Adipose tissue (tissue), 3 donors: ENCODE data around the gene ATRX. TPM values are rescaled to one million over a fixed set of nuclear protein-coding genes. Genes with fewer than 3 reads are reported as not detected.
"Not testable (repeated sequence)": the region's sequence is repeated elsewhere in the genome, so short reads cannot be mapped to it uniquely, and the experiment has no call there.

Source experiments
- H3K27ac ChIP-seq: one replicate; pipeline ENCODE4 v1.5.1; 2013; ENCODE audit warnings: low read depth, low read length
- WGBS, 3 donors: extraction: QIAGEN DNeasy Blood & Tissue Kit; methylation state at CpG; one replicate each; pipeline ENCODE4 v1.1.7; 2013; 5-methylcytosine and 5-hydroxymethylcytosine counted together
- polyA plus RNA-seq, 3 donors: library from polyadenylated mRNA; stranded (reverse); fragments of 200-250 nt; gene quantifications; one replicate each; pipeline ENCODE4 v1.2.3, GENCODE V29; 2013
- donor health status: healthy with polysubstance abuse.
- donor health status: Bipolar disorder and iron deficiency.
- donor health status: healthy.

The ATRX gene
- polyA plus RNA-seq, 3 donors, result 9.8 to 13.7 (median 12.1) TPM

DNA sequence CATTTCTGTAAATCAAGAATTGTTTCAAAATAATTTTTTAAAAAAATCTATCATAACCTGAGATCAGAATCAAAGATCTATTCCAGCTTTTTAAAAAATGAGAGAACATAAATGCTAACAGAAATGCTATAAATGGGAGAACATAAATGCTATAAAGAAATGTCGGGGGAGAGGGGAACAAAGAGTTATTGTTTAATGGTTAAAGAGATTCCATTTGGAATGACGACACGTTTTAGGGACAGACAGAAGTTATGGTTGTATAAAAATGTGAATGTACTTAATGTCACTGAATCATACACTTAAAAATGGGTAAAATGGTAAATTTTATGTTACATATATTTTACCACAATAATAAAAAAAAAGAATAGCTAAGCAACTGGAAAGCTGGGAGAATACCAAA is 127.1 kb downstream of the ATRX start:
- H3K27ac ChIP-seq, result no peak overlapping the region
- 70 to 93% (median 71%) methylated on average over 3 of the region's 3 CpGs for WGBS, 3 donors

DNA sequence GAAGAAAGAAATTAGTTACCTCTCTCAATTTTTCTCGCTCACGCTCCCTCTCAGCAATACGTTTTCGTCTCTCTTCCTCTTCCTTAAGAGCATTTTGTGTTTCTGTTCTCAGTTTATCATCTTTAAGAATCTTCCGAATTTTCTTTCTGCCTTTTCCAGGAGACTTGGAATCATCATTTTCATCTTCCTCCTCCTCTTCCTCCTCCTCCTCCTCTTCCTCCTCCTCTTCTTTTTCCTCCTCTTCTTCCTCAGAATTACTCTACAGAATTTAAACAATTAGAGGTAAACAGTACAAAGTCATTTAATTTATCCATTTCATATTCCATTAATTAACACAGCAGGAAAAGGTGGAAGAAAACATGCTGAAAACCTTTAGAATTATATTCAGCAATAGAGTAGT is 133.9 kb downstream of the ATRX start:
- 94 to 99% (median 95%) methylated on average over 5 of the region's 5 CpGs for WGBS, 3 donors

DNA sequence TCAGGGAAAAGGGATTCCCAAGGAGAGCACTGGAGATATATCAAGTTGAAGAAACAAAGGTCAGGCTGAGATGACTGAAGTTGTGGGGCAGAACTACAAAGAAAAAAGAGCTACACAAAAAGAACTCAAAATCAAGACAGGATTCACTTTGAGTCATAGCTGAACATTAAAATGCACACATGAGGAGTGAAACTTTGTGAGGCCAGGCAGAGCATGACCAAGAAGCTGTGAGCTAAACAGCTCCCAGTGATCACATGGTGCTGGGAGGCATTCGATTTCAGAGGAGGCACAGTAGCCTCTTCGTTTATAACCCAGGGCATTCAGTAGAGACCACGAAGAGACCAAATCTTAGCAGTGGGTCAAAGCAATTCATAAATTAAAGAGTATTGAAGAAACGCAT is 145.3 kb downstream of the ATRX start:
- H3K27ac ChIP-seq, result no peak overlapping the region
- WGBS, 3 donors, result 86 to 97% (median 89%) methylated on average over 4 of the region's 4 CpGs

More for the DNA sequence above, 133.9 kb downstream of the ATRX start:
- no peak overlapping the region for H3K27ac ChIP-seq

DNA sequence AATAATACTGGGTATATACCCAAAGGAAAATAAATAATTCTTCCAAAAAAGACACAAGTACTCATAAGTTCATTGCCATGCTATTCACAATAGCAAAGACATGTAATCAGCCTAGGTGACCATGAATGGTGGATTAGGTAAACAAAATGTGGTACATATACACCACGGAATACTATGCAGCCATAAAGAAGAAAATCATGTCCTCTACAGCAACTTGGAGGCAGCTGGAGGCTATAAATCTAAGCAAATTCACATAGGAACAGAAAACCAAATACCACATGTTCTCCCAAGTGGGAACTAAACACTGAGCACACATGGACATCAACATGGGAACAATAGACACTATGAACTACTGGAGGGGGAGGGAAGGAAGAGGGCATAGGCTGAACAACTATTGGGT is 146.2 kb downstream of the ATRX start:
- no peak overlapping the region for H3K27ac ChIP-seq
- 90 to 100% (median 92%) methylated on average over 1 of the region's 1 CpG for WGBS, 3 donors

DNA sequence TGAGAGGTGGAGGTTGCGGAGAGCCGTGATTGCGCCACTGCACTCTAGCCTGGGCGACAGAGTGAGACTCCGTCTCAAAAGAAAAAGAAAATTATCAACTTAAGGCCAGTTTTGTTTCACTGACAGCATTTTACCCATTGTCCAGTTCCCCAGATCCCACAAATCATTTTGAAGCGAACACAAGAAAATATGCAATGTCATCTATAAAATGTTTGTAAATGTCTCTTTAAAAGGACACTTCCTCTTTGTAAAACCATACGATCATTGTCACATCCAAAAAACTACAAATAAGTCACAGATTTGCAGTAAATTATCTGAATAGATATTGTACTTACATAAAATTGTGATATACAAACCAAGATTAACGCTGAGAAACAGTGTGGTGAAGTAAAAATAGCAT is 147.6 kb downstream of the ATRX start:
- H3K27ac ChIP-seq, result no peak overlapping the region
- WGBS, 3 donors, result 89 to 91% (median 89%) methylated on average over 8 of the region's 8 CpGs

DNA sequence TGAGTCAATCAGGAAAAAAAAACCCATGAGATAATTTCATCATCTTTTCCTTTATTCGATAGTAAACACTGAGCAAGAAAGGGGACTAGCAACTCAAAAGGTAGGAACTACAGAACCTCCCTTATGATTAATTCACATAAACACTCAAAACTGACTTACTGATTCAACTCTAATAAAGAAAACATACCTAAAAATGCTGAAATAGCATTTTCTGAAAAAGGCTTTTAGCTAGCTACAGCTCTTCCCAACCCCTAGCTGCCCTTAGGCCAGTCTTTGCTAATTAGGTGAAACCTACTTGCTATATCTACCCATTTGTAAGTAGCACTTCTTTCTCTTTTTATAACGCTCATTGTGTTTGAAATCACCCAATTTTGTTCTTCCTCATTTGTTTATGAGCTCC is 150.6 kb downstream of the ATRX start:
- 66 to 100% (median 91%) methylated on average over 2 of the region's 2 CpGs for WGBS, 3 donors
- H3K27ac ChIP-seq, result no peak overlapping the region

DNA sequence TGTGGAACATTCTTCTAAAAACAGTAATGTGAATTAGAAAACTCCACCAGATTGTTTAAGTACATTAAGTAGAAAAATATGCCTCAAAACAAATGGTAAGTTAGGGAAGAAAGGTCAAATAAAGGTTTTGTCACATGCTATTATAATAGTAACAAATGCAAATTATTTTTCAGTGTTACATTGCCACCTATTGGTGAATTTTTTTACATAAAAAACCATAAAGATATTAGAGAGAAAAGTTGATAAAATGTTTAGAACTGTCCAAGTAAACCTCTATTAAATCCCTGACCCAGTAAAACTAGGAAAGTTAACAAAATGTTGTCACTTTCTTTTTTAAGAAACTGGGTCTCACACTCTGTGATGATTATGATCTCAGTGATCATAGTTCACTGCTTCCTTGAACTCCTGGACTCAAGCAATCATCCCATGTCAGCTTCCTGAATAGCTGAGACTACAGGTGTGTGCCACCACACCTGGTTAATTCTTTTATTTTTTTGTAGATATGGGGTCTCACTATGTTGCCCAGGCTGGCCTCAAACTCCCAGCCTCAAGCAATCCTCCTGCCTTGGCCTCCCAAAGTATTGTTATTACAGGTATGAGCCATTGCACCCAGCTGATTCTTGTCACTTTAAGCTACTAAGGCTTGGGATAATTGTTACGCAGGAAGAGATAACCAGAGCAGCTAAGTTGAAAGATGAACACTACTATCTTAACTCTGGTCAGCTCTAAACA is 157.6 kb downstream of the ATRX start:
- 87 to 100% (median 97%) methylated on average over 1 of the region's 1 CpG for WGBS, 3 donors
- no peak overlapping the region for H3K27ac ChIP-seq

DNA sequence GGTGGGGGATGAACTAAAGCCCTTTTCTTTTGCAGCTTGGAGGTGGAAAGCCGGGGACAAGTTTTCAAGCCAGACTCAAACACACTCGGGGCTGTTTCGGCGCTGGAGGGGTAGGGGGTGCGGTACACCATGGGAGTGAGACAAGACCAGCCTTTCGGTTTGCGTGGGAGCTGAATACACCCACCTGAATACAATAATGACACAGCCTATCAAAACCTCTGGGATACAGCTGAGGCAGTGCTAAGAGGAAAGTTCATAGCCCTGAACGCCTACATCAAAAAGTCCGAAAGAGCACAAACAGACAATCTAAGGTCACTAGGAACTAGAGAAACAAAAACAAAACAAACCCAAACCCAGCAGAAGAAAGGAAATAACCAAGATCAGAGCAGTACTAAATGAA is 163.3 kb downstream of the ATRX start:
- 81 to 82% (median 81%) methylated on average over 9 of the region's 9 CpGs for WGBS, 3 donors
- H3K27ac ChIP-seq, result no peak overlapping the region

DNA sequence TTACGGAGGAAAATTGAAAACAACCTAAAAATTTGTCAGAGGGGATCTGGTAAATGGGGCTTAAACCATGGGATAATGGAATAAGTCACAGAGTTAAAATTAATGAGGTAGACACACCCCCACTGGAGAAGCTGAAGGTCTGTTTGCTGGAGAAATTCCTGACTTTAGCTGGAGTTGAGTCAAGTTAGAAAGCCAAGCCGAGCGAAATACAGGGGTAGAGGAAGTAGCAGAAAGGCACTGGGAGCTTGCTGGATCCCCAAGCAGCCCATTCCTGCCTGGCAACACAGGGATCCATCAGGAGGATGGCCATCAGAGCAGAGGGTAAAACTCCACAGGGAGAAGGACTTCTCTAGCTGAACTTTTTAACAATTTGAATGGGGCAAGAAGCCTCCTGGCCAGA is 163.8 kb downstream of the ATRX start:
- no peak overlapping the region for H3K27ac ChIP-seq
- 65 to 77% (median 69%) methylated on average over 3 of the region's 3 CpGs for WGBS, 3 donors

DNA sequence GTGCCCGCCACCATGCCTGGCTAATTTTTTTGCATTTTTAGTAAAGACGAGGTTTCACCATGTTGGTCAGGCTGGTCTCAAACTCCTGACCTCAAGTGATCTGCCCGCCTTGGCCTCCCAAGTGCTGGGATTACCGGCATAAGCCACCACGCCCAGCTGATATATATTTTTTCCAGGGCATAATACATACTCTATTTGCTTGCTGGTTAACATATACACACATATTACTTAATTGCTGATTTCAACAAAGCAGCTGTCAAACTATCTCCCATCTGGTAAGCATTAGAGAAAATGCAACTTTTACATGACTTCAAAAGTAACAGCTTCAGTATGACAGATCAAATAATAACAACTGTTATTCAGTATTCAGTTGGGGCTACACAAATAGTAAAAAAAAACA is 164.6 kb downstream of the ATRX start:
- H3K27ac ChIP-seq, result not testable (repeated sequence)
- WGBS, 3 donors, result 85 to 94% (median 89%) methylated on average over 5 of the region's 5 CpGs

DNA sequence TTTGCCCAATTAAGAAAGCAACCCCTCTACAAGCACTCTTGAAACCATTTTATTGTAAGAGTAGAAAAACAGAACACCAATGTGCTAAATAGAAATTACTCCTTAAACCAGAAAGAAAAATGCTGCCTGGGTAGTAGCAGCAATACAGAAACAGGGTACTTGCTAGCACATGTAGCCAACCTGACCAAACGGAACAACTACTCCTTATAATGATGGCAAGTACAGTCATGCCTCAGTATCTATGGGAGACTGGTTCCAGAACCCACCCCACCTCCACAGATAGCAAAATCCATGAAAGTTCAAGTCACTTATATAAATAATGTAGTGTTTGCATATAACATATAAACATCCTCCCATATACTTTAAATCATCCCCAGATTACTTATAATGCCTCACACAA is 168.8 kb downstream of the ATRX start:
- WGBS, 3 donors, result 67 to 91% (median 88%) methylated on average over 1 of the region's 1 CpG
- H3K27ac ChIP-seq, result no peak overlapping the region

DNA sequence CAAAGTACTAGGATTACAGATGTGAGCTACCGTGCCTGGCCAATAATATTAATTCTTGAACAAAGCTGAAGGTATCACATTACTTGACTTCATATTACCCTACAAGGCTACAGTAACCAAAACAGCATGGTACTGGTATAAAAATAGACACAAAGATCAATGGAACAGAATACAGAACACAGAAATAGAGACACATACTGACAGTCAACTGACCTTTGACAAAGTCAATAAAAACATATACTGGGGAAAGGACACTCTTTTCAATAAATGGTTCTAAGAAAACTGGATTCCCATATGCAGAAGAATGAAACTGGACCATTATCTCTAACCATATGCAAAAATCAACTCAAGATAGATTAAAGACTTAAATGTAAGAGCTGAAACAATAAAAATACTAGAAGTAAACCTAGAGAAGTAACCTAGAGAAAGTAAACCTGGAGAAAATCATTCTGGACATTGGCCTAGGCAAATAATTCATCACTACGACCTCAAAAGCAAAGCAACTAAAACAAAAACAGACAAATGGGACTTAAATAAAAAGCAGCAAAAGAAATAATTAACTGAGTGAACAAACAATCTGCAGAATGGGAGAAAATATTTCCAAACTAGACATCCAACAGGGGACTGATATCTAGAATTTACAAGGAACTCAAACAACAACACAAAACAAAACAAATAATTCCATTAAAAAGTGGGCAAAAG is 182.2 kb downstream of the ATRX start:
- no peak overlapping the region for H3K27ac ChIP-seq
- WGBS, 3 donors, result 43 to 67% (median 48%) methylated on average over 2 of the region's 2 CpGs

DNA sequence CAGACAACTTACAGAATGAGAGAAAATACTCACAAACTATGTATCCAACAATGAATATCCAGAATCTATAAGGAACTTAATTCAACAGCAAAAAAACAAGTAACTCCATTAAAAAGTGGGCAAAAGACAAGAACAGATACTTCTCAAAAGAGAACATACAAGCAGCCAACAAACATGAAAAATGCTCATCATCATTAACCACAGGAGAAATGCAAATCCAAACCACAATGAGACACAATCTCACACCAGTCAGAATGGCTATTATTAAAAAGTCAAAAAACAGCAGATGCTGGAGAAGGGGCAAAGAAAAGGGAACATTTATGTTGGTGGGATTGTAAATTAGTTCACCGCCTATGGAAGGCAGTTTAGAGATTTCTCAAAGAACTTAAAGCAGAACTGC is 188.5 kb downstream of the ATRX start:
- no peak overlapping the region for H3K27ac ChIP-seq
- WGBS, 3 donors, result 88 to 100% (median 92%) methylated on average over 1 of the region's 1 CpG

DNA sequence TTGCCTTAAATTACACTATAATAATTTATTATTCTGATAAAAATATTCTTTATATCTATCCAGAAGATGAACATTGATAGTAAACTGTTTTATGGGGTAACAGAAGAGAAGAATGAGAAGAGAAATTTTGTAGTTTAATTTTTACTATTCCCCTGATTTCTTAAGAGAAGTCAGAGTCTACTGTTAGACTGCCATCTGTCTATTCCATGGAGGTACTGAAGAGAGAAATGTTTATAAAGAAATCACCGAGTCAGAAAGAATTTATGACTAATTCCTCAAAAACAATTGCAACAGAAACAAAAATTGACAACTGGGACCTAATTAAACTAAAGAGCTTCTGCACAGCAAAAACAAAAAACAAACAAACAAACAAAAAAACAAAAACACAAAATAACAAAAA is 188.9 kb downstream of the ATRX start:
- WGBS, 3 donors, result 26 to 36% (median 34%) methylated on average over 1 of the region's 1 CpG
- no peak overlapping the region for H3K27ac ChIP-seq

DNA sequence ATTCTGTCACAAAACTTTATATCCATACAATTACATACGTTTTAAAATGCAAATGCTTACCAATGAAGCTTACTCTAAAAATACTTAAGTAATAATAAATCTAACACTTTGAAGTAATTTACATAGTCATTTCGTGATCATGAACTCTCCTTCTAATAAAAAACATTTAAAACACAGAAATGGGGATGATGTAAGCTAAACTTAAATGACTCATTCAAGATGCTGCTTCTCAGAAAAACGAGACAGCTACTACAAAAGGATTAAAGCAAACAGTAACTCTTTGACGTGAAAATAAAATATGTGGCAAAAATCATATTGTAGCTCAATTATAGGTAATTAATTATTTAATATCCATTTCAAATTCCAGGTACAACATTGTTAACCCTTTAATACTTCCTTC is 190.2 kb downstream of the ATRX start:
- WGBS, 3 donors, result 55 to 80% (median 79%) methylated on average over 4 of the region's 4 CpGs

DNA sequence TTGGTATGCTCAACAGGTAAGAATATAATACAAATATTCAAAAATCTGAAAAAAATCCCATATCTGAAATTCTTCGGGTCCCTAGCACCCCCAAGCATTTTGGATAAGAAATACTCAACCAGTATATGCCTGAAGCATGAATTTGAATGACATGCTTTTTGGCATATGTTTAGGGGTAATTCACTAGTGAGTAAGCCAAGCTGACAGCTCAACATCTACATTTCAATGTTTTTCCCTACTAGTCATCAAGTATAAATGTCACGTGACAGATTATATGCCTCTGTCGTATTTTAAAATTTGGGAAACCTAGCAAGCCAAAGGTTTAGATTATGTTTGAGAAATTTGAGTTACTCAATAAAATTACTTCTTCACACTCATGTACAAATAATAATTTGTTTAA is 213.7 kb downstream of the ATRX start:
- no peak overlapping the region for H3K27ac ChIP-seq
- WGBS, 3 donors, result 76 to 99% (median 96%) methylated on average over 3 of the region's 3 CpGs

More for the DNA sequence above, 190.2 kb downstream of the ATRX start:
- H3K27ac ChIP-seq, result no peak overlapping the region

DNA sequence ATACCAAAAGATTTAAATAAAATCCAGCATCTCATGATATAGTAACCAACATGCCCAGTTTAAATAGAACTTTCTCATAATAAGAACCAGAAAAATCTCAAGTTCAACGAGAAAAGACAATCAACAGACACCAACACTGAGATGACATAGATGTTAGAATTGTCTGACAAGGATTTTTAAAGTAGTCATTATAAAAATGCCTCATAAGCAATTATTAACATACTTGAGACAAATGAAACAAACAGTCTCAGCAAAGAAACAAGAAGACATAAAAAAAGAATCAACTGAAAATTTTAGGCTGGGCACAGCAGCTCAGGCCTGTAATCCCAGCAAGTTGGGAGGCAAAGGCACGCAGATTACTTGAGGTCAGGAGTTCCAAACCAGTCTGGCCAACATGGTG is 220.7 kb downstream of the ATRX start:
- H3K27ac ChIP-seq, result no peak overlapping the region
- 70 to 100% (median 93%) methylated on average over 2 of the region's 2 CpGs for WGBS, 3 donors

DNA sequence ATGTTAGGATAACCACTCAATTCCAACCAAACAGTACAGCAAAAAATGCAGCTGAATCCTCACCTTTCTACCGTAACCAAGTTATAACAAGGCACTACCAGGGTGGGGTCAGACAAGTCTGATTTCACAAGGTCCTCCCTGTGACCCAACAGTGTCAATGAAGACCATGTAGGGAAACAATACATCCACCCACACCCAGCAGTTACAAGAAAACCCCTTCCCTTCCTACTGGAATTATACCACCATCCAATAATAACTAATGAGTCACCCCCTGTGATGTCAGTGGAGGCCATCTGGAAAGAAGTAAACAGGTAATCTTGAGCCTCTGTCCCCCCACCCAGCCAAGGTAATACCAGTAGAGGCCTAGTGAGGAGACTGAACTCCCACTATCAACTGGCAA is 221.2 kb downstream of the ATRX start:
- 93 to 100% (median 96%) methylated on average over 1 of the region's 1 CpG for WGBS, 3 donors

DNA sequence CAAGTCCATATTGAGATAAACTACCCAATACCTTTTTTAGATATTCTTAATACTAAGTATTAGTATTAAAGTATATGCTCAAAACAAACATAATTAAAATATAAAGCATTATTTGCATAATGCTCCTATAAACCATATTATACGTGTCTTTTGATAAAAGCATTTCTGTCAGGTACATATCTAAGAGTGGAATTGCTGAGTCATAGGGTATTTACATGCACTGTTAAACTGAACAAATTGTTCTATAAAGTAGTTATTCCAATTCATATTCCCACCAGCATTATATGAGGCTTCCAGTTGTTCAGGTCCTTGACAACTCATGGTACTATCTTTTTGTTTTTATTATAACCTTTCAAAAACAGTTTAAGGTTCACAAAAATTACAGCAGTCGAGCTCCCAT is 224.6 kb downstream of the ATRX start:
- H3K27ac ChIP-seq, result no peak overlapping the region
- WGBS, 3 donors, result 77 to 95% (median 92%) methylated on average over 2 of the region's 2 CpGs

More for the DNA sequence above, 221.2 kb downstream of the ATRX start:
- no peak overlapping the region for H3K27ac ChIP-seq

DNA sequence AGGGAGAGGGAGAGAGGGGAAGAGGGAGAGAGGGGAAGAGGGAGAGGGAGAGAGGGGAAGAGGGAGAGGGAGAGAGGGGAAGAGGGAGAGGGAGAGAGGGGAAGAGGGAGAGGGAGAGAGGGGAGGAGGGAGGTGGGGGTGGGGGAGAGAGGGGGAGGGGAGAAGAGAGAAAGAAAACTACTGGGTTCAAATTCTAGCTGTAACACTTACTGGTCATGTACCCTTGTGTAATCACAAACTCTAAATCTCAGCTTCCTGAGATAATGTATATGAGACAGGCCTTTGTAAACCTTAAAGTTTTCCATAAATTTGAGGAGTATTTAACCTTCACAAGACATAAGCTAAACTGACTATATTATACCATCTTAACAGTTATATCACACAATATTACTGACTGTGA is 229.7 kb downstream of the ATRX start:
- H3K27ac ChIP-seq, result no peak overlapping the region
